HG02678 (cell line): ENCODE data around the gene CELF2.

Experiments
- ATAC-seq: cut with Tn5 transposase; IDR thresholded peaks from one replicate; pipeline ENCODE4 v1.9.1; 2021; ENCODE audit warnings: mild to moderate bottlenecking, moderate library complexity; ENCODE audit not compliant: unreplicated experiment

The CELF2 gene

GRCh38 chr10:11003679-11004078 lies 14.0 kb upstream of the CELF2 start:
- no peak for ATAC-seq

GRCh38 chr10:11004144-11005077 lies 13.3 kb upstream of the CELF2 start:
- no peak for ATAC-seq

- no peak for ATAC-seq
Measured at GRCh38 chr10:11005725-11006427, 11.8 kb upstream of the CELF2 start.

- no peak for ATAC-seq
Measured at GRCh38 chr10:11006428-11006825, 11.2 kb upstream of the CELF2 start.

GRCh38 chr10:11007476-11008020 lies 10.1 kb upstream of the CELF2 start:
- no peak for ATAC-seq

- no peak for ATAC-seq
Measured at GRCh38 chr10:11009471-11010308, 8.0 kb upstream of the CELF2 start.

GRCh38 chr10:11010582-11010981 lies 7.1 kb upstream of the CELF2 start:
- no peak for ATAC-seq

- ATAC-seq = no peak
Measured at GRCh38 chr10:11011436-11011835, 6.2 kb upstream of the CELF2 start.

GRCh38 chr10:11011984-11012383 lies 5.7 kb upstream of the CELF2 start:
- no peak for ATAC-seq

- ATAC-seq = no peak
Measured at GRCh38 chr10:11012421-11013295, 5.0 kb upstream of the CELF2 start.

- no peak for ATAC-seq
Measured at GRCh38 chr10:11013836-11014235, 3.8 kb upstream of the CELF2 start.

- no peak for ATAC-seq
Measured at GRCh38 chr10:11014671-11015445, 2.8 kb upstream of the CELF2 start.

GRCh38 chr10:11015446-11015934 lies 2.2 kb upstream of the CELF2 start:
- ATAC-seq = no peak

- peak; percentile 32 for ATAC-seq
Measured at GRCh38 chr10:11017000-11017569, 587 bp upstream of the CELF2 start.

- peak; percentile 9 for ATAC-seq
Measured at GRCh38 chr10:11018432-11018841, 765 bp downstream of the CELF2 start.

GRCh38 chr10:11018855-11019631 lies 1.4 kb downstream of the CELF2 start:
- no peak for ATAC-seq

- ATAC-seq = no peak
Measured at GRCh38 chr10:11019724-11020547, 2.3 kb downstream of the CELF2 start.
